Dedifferentiated amniotic fluid mesenchymal stem cell (primary cell): ENCODE measurements around the gene OR6S1.
"Not testable (repeated sequence)": the region's sequence is repeated elsewhere in the genome, so short reads cannot be mapped to it uniquely, and the experiment has no call there.

Source experiments
- DNase-seq: peaks from one replicate; pipeline ENCODE4 v3.0.0-alpha.2; 2016; ENCODE audit errors: extremely low spot score

Gene OR6S1

GRCh38 chr14:20631023-20631879, 10.2 kb downstream of the OR6S1 start:
- DNase-seq, result peak; percentile 66

- no peak for DNase-seq
These were observed 11.0 kb downstream of the OR6S1 start for GRCh38 chr14:20630340-20631022.

- no peak for DNase-seq
These were observed 13.2 kb downstream of the OR6S1 start for GRCh38 chr14:20628063-20628854.

GRCh38 chr14:20627346-20628027, 14.0 kb downstream of the OR6S1 start:
- DNase-seq, result no peak

DNA sequence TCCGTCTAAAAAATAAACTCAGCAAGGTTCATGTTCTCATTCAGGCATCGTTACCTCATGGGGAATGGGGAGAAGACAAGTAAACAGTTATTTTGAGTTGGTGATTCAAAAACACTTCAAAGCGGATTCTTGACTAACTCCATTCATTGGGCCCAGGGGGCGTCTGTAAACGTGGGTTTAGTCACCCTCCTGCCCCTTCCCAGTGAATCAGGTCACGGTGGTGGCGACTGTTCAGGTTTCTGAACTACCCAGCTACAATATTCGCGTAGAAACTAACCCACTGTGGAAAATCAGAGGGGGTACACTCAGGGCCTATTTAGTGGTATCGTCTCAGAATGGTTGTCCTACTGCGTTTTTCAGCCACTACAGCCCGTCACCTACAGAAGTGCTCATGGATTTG, 15.2 kb downstream of the OR6S1 start:
- DNase-seq, result no peak

DNA sequence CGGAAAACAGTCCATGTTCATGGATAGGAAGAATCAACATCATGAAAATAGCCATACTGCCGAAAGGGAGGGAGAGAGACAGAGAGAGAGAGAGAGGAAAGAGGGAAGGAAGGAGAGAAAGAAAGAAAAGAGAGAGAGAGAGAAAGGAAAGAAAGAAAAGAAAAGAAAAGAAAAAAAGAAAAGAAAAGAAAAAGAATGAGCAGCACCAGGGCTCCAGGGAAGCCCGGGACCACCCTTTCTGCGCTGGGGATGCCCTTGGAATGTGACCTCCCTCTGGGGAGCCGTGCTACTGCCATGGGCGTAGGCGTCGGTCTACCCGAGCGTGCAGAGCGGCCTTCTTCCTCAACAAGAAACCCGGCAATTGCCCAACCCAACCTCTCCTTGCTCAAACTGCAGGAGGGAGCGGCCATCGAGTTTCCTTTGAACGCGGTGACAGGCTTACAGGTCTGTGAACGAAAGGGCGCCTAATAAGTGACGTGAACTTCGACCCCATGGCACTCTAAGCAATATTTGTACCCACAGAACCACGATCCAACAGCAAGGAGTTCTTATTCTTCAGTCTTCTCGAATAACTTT, 16.9 kb downstream of the OR6S1 start:
- no peak for DNase-seq

- DNase-seq, result no peak
These were observed 17.7 kb downstream of the OR6S1 start for GRCh38 chr14:20623798-20624197.

DNA sequence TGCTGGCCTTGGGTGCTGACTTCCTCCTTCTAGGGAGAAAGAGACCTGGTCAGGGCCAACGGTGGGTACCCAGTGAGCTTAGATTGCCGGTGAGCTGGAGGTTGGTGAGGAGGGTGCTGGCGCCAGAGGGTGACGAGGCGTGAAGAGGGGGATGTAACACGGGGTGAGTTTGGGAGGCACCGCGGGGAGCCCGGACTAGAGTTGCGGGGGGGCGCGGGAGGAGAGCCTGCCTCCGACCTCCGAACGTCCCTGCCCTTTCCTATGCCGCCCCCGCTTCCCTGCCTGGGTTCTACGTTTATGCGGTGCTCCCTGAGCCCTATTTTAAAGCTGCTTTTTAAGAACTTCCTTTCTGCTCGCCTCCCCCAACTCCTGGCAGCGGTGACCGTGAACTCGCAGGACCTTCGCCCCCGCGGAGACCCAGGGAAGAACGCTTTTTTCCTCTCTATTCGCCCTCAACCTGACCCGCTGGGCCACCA, 18.6 kb downstream of the OR6S1 start:
- no peak for DNase-seq

GRCh38 chr14:20620798-20621478, 20.6 kb downstream of the OR6S1 start:
- no peak for DNase-seq

DNA sequence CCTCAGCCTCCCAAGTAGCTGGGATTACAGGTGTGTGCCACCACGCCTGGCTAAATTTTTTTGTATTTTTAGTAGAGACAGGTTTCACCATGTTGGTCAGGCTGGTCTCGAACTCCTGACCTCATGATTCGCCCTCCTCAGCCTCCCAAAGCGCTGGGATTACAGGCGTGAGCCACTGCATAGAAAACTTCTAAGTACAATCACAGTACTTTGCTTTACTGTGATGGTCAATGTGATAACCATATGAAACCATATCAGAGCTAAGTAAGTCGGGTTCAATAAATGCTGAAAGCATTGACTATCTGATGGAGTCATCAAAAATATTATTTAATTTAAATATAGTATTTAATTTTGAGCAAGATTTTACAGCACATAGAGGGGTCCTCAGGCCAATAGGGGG, 21.8 kb downstream of the OR6S1 start:
- not testable (repeated sequence) for DNase-seq

DNA sequence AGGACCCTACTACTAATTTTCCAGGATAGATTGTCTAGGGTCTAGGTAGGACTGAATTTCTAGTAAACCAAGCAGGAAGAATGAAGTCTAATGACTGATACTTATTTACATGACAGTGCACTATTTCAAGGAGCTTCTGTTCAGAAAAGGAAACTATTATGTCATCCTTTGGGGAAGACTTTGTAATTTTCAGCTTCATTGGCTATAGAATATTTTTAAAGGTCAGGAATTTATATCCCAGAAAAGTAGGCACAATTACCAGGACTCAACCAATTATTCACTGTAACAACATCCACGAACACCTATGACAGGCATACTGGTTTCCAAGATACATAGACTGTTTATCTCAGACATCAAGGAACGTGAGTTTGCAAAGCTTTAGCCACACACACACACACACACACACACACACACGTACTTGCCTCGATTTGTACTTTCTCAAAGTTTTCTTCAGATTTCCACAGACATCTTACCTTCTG, 23.2 kb downstream of the OR6S1 start:
- DNase-seq, result no peak

DNA sequence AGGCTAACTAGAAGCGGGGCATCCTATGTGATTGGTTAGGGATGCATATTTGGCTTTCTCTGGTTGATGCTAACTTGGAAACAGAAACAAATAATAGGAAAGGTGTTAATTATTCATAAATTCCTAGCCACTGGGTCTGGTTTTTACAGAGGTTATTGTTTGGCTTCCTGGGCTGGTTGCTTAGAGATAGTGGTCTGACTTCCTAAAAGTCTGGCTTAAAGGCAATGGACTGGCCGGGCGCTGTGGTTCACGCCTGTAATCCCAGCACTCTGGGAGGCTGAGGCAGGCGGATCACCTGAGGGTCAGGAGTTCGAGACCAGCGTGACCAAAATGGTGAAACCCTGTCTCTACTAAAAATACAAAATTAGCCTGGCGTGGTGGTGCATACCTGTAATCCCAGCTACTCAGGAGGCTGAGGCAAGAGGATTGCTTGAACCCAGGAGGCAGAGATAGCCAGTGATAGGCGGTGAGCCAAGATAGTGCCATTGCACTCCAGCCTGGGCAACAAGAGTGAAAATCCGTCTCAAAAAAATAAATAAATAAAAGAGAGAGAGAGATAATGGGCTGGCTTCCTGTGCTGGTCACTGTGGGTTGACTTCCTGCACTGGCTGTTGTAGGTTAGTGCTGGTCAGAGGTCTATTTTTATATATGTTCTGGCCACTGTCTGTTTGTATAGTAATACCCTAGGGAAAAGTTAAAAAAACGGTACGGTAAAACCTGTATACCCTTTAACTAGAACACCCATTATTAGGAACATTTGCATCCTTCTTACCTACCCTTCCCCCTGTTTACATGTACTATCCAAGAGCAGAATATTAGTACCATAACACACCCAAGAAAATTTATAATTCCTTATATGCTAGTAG, 24.1 kb downstream of the OR6S1 start:
- no peak for DNase-seq

DNA sequence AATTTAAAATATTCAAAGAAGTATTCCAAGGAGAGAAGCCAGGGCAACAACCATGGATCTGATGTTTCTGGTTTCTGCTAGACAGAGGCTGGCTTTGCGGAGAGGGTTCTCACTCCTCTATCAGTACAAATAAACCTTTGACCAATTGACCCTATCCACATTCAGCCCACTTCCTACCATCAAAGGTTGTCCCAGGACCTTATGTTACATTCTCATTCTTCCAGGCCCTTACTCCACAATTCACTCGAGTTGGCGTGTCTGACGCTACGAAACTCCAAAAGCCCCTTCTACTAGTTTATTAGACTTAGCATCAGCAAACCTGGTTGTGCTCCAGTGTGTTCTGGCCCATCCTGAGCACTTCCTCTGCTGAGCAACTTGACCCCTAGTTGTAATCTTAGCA, 25.5 kb downstream of the OR6S1 start:
- no peak for DNase-seq

- no peak for DNase-seq
These were observed 27.3 kb downstream of the OR6S1 start for GRCh38 chr14:20614038-20614840.

GRCh38 chr14:20613094-20614037, 28.1 kb downstream of the OR6S1 start:
- peak; percentile 97 for DNase-seq

DNA sequence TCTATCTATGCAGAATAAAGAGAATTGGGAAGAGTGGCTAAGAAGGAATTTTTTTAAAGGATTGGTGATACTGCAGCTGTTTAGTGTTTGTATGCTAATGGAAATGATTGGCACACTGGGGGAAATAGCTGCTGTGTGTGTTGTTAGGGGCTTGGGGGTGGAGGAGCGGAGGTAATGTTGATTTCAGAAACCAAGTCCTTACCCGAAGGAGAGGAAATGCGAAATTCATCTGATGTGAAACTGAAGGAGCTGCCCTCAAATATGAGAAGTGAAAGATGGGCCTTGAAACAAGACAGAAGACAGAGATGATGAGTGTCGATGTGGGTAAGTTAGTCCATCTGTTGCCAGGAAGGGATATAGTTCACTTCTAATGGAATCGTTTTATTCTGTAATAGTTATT, 29.1 kb downstream of the OR6S1 start:
- no peak for DNase-seq

DNA sequence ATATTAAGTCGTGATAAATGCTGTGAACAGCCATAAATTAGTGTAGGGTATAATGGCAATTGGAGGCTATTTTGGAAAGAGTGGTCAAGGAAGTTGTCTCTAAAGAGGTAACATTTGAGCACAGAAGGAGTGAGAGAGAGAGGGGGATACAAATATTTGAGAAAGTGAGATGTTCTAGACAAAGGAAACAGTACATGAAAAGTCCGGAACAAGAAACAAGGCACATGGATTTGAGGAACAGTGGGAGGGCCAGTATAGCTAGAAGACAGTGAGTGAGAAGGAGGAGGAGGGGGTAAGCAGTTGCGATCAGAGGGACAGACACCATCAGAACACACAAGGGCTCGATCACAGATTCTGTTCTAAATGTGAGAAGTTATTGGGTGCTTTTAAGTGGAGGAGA, 30.2 kb downstream of the OR6S1 start:
- DNase-seq, result no peak
